RPMI7951 (cell line): Measurements from ENCODE around the gene TLR5. TPM values are rescaled to one million over a fixed set of nuclear protein-coding genes. Genes with fewer than 3 reads are reported as not detected.

Experiments used
- DNase-seq: peaks from one replicate; pipeline ENCODE4 v3.0.0-alpha.2; 2012; ENCODE audit warnings: low read depth
- total RNA-seq: library from RNA; depleted of rRNA; stranded (reverse); fragments of >200 nt; shearing (Covaris generic); gene quantifications from 2 replicates; pipeline ENCODE4 v1.2.3, GENCODE V29; 2014

The TLR5 gene
- total RNA-seq, 1 experiment from 2014 or later = not detected

DNA sequence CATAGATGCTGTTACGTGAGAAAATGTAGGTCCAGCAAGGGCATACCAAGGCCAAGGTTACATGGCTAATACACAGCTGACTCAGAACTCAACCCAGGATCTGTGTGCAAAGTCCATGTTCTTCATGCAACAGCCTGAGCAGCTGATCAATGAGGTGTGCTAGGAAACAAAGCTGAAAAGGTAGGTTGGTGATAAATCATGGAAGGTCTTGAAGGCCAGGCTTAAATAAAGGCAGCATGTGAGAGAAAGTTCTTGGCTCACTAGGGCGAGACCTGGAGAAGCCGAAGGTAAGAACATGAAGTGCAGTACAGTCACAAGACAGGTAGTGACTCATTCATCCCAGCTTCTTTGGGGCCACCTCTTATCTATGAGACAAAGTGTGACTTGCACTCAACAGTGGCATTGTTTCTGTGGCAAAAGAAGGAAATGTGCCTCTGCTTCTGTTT is 33.4 kb downstream of the TLR5 start:
- DNase-seq = no peak

DNA sequence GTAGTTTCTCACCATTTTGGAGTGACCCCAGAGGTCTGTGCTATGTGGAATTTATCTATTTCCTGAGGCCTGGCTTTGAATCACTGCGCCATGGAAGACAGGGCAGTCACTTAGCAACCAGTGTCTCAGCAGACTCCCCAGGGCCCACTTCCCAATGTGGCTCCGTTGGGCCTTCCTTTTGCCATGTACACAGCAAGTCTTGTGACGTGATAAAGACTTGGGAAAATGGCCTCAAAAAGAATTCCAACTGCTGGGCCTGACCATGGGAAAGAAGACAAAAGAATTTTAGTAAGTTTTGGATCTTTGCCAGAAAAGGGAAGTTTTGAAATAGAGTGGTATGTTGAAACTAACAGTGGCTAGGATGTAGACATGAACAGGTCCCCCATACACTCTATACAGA is 36.2 kb downstream of the TLR5 start:
- peak; percentile 3 for DNase-seq

DNA sequence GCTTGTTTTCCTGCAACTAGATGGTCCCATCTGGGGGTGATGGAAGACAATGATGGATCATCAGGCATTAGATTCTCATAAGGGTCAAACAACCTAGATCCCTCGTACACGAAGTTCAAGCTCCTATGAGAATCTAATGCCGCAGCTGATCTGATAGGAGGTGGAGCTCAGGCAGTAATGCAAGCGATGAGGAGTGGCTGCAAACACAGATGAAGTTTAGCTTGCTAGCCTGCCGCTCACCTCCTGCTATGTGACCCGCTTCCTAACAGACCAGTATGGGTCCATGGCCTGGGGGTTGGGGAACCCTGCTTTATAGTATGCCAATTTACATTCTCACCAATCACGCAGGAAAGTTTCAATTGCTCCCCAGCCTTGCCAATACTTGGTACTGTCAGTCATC is 37.5 kb downstream of the TLR5 start:
- DNase-seq = no peak

DNA sequence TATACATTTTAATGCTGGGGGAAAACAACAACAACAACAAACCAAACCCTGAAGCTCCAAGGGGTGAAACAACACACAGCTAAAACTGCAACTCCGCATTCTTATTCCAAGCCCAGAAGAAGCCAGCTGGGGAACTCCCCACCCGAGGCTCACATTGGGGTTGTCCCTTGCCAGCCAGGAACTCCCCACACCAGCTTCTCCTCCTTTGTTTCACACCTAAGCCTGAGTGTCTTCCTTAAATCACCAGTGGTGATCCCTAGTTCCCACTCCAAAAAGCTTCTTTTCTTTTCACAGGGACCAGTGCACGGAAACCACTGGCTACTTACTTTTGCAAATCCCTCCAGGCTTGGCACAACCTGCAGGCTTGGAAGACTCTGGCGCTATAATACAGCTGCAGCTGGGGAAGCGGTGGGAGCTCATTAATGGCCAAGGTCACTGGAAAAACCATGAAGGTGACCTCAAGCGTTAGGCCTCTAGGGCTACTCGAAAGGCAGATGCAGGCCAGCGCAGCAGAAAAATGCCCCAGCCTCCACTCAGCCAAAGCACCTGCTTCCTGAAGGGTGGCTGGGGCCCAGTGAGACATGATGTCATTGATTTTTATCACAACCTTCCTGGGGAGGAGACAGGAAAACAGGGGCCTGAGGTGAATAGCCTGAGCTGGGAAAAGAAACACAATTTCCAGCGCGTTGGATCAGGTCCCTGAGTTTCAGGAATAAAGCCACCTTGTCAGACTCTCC is 40.1 kb downstream of the TLR5 start:
- DNase-seq = peak; percentile 33

DNA sequence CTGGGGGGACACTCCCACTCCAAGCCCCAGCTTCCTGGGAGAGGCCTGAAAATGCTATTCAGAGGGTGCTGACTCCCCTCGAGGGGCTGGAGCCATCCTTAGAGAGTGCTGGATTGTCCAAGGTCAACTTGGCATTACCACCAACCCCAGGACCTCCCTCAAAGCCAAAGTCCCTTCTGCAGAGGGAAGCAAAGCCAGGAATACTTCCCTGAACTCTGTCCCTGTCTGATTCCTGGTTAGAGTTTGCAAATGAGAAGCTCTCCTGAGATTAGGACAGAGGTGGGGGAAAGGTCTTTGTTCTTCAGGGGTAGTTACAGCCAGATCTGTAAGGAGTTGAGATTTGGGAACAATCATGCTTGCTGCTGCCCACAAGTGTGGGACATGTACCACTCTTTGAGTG is 45.3 kb downstream of the TLR5 start:
- DNase-seq = no peak

DNA sequence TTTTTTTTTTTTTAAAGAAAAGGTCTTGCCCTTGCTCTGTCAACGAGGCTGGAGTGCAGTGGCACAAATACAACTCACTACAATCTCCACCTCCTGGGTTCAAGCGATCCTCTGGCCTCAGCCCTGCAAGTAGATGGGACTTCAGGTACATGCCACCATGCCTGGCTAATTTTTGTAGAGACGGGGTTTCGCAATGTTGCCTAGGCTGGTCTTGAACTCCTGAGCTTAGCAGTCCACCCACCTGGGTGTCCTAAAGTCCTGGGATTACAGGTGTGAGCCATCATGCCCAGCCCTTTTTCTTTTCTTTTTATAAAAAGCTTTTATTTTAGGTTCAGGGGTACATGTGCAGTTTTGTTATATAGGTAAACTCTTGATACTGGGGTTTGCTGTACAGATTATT is 47.2 kb downstream of the TLR5 start:
- no peak for DNase-seq

DNA sequence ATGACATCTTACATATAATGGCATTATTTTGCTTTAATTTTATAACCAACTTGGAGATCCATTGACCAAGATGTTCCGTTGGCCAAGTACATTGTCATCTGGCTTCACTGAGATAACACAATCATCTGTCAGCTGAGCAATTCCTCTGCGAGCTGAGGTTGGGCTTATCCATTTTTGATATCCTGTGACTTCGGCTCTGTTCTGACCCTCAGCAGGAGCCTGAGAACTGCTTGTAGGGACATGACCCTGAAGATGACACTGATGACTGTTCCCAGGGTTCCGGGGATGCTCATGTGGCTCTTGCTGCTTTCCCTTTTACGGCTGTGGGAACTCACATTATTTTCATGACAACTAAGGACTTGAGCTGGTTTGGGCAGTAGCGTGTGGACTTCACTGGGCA is 51.2 kb downstream of the TLR5 start:
- DNase-seq = no peak

DNA sequence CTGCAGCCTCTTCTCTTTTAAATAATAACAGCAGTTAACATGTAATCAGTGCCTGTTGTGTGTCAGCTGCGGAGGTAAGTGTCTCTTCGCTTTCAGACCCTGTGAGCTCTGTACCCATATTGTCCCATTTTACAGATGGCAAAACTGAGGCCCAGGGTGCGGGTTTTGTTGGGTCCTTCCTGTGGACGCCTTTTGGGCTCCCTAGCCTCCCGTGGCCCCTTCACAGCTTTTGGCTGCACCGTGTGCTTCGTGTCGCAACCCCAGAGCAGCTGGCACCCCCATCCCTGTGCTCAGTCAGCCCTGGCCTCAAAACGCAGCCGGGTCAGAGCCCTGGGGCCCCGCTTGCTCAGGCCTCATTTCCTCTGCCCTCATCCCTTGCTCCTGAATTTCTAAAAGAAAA is 53.8 kb downstream of the TLR5 start:
- no peak for DNase-seq

DNA sequence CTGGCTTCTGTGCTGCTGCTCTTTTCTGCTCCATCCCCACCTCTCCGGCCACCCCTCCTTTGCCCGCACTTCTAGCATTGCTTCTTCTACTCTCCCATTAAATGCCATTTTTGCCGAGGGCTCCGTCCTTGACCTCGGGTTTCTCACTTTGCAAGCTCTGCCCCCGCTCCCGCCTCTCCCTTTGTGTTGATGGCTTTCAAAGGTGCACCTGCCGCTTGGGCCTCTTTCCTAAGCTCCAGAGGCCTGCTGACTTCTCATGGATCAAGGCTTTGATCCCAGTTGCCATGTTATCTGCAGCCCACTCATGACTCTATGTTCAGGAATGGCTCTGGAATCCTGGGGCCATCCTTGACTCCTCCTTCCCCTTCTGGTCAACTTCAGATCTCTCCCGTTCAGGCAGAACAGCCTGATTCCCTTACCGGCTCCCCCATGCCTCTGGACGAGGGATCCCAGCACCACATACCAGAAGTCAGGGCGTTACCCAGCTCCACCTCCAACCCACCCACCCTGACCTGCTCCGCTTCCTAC is 54.3 kb downstream of the TLR5 start:
- no peak for DNase-seq

DNA sequence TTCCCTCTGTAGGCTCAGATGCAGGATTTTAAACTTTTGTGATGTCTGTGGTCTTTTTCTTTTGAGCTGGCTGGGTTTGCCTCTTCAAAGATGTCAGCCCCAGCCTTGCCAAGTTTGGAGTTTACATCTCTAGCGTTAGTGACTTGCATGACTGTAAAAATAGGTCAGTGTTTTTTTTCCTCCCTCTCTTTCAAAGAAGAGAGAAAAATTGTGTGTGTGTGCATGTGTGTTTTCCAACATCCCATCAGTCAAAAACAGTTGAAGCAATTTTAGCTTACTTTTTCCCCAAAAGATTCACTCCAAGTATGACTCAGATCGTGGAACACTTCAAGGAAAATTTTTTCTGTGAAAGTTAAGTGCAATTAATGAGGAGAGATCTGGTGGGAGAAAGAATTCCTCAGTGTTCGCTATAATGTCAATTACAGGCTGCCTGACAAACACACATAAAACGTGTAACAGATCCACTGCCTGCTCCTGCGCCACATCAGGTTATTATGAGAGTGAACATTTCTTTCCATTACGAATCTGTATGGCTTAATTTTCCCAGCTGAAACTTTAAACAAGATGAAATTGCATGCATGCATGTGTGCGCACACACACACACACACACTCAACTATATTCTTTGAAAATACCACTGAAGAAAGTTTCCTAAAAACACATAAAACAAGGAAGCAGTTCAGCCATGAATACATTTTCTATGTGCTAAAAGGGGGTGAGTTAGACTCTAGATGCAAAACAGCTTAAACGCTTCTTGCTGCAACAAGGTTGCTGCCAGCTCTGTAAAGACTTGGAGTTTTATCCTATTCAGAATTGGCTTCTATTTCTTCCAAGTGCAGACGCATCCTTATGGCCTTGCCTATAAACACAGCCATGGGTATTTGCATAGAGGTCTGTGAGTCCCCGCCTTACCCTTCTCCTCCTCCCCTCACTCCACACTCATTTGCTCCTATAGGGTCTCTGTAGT is 55.5 kb downstream of the TLR5 start:
- DNase-seq = no peak

DNA sequence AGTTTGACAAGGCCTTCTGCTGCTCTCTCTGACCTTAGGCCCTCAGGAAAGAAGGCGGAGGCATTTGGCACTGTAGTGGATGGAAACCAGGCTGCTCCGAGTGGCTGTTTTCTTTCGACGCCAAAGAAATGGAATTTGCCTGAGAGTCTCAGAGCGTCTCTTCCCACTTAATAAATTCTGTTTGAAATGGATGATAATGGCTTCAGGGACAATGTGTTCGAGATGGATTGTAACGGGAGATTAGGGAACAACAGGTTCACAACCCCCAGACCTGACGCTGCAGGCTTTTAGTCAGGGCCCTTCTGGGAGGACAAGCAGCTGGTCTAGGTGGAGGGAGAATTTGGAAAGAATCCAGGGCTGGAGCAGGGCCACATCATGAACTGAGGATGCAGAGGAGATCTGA is 58.6 kb downstream of the TLR5 start:
- no peak for DNase-seq

DNA sequence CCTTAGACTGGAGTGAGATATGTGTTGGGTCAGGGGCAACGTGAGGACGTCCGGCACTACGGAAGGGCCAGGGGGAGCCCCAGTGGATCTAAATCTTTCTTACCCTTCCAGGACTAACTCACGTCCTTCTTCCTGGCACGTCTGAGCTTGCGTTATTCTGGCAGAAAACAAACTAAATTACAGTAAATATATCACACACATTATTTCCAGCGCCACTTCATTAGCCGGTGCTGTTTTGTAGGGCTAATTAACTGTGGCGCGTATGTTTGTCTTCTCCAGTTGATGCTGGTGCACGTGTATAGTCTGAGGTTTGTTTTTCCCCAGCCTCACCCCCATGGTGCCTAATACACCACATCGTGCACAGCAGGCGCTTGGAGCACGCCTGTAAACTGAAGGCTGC is 59.2 kb downstream of the TLR5 start:
- DNase-seq = no peak

DNA sequence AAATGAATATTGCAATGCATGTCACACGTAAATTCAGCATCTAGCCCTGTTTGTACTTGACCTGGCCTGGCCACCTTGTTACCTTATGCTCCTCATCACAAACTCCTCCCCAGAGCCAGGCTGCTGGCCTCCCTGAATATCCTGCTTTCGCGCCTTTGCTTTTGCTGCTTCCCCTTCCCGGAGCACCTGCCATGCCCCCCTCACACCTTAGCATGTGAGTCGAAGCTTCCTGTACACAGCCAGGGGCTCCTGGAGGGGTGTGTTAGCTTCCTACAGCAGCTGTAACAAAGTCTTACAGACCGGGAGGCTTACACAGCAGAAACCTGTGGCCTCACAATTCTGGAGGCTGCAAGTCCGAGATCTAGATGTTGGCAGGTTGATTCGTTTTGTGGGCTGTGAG is 60.1 kb downstream of the TLR5 start:
- no peak for DNase-seq

DNA sequence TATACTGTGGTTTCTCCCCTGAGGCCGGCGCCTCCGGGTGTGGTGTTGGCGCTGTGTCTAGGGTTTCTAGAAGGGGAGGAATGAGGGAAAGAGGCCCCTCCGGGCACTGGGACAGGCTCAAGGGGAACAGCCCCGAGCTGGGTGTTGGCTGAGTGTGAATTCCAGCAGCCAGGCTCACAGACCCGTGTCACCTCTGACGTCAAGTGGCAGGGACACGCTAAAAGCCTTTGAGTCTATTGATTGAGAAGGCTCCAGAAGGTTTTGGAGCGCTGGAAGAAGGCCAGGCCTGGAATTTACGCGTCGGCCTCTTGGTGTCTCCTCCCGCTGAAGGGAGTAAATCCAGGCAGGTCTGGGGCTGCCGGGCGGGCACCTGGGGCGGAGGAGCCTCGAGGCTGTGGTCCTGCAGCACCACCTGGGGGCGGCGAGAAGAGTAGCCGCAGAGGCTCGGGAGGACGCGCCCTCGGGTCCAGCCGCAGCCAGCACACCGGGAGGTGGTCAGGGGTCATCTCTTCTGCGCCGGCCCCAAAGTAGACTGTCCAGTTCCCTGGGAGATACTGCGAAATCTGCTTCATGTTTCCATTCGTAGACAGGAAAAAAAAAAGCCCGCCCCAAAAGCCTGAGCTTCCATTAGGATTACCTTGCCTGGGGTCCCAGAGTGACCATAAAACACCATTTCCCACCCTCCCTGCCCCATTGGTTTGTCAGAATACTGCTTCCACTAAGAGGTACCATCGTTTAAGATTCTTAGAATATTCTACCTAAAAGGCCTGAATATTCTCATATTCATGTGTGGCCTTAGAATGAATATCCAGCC is 61.7 kb downstream of the TLR5 start:
- DNase-seq = peak; percentile 89

DNA sequence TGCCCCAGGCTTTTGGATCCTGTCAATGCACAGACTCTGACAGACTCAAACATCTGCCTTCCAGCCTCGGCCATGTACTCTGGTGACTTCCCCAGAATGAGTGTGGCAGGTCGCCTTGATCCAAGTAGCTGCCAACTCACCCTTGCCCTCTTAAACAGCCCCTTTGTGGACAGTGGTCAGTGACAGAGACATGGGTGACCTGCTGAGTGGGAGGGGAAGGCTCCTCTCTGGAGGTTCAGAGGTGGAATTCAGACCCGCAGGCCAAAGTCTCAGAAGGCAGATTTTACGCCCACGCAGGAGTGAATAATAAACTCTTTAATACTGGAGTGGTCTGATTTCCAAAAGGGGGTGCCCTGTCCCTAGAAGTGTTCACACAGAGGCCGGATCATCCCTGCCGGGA is 63.5 kb downstream of the TLR5 start:
- DNase-seq = no peak

DNA sequence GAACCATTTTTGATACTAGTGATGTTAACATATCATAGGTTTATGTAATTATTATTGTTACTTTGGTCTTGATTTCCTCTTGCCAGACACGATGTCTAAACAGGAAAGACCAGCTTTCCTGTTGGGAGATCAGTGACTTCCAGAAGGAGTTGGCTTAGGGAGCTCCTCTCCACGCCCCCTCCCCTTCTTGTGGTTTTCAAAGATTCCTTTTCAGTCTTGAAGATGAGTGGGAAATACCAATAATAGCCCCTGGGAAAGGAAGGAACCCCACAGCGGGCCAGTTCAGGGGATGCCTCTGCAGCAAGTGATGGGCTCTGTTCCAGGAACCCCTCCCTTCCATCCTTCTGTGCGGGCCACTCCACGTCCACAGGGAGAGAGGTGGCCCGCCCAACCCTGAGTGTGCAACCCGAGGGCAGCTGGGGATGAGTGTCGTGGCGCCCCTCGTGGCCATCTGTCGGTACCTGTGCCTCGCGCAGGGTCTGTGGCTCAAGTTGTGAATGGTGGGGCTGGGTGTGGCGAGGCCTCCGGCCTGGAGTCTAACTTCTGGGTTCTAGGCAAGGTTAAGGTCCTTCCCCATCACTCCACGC is 65.7 kb downstream of the TLR5 start:
- no peak for DNase-seq

DNA sequence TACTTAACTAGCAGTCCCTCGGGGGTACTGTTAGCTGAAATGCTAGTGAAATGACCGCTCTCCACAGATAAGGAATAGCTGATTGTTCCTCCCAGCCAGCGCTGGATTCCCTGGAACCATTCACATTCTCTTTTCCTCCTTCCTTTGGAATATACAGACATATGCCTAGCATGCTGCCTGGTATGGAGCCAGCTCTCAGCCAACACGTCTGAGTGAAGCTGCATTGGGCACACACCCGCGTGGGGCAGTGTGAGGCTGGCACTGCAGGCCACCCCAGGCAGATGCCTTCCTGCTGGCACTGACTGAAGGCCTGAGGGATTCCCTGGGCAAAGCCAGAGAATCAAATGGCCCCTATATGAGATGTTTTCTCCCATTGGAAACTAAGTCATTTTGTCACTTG is 66.7 kb downstream of the TLR5 start:
- no peak for DNase-seq

DNA sequence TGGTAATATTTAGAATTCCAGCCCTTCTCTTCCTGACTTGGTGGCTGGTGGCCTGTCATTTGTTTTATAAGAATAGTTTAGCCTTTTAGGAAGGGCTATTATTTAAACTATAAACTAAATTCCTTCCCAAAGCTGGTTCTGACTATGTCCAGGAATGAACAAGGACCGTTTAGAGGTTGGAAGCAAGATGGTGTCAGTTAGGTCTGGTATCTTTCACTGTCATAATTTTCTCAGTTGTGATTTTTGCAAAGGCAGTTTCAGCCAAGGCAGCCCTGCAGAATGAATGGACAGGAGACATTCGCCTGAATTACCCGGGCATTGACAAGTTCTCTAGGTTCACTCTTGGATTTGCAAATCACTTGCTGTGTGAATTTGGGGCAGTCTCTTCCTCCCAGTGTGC is 67.2 kb downstream of the TLR5 start:
- no peak for DNase-seq

DNA sequence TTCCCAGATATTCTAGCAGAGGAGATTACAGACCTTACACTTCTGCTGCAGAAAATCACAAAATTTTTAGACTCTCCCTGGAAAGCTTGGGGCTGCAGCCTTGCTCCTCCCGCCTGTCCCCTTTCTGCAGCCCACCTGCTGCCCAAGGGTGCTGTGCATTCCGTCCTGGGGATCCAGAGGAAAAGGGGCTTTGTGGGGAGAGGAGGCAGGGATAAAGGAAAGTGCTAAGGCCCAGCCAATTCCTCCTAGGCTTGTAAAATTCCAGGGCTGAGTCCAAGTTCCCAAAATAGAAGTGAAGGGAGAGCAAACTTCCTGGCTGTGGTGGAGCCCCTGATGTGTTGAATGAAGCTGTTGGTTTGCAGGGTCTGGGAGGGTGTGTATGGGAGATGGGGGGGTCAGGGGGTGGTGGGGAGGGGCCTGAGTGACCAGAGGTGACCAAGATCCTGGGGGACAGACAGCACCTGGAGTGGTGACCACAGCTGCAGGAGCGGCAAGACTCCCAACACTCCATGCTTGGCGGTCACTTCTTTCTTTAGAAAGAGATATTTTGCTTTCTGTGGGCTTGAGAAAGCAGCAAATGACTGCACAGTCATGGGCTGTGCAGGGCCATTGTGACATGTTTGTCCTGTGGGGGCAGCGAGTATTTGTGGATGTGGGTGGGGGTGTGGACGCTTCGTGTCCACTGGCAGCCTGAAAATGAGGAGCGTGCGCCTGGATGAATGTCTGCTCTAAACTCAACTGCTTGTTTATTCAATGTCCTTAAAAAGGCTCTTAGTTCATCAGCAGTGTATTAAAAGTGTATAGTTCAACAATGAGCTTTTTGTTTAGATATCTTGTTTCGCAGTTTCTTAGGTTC is 68.4 kb downstream of the TLR5 start:
- peak; percentile 14 for DNase-seq

DNA sequence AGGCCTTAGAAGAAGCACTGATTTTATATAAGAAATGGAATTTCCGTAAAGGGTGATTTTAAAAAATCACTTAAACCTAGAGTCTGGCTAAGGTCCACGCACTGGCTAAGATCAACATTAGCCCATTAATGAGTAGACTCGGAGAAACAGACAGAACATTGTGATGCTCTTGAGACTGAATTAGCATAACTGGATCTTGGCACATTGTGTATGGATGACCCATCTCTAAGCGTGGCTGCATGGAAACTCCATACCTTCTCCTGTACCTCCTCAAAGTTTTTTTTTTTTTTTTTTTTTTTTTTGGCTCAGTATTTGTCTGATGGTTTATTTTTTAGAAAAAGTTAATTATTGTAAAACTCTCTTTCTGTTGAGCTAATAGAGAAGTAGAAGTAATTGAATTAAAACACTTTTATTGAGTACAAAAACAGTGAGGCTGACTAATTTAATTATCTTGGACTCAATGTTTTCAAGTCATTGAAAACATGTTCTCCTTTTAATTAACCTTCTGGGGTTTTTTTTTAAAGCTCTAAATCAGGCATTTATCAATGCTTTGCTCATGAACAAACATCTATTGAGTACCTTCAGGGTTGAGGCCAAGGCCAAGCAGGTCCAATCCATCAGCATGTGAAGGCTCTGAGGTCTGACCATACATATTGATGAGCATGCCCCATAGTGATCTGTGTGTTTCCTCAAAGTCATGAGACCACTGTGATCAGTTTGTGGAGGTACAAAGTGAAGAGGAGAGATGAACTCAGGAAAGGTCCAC is 74.0 kb downstream of the TLR5 start:
- no peak for DNase-seq
